Measurements from ENCODE around the gene ABCB6.
"Not testable (repeated sequence)": the region's sequence is repeated elsewhere in the genome, so short reads cannot be mapped to it uniquely, and the experiment has no call there.

ABCB6 gene

GRCh38 chr2:219218732-219219701 is at the start of gene ABCB6:
Gene ABCB6 (minus strand): TSS chr2:219218958. CDS start chr2:219218673, 285 bp downstream.
- DNase-seq = peak; percentile 83

- DNase-seq = no peak
Observed at GRCh38 chr2:219268294-219268693, 49.5 kb upstream of the ABCB6 start.

GRCh38 chr2:219266886-219267285 is 48.1 kb upstream of the ABCB6 start:
- no peak for DNase-seq

- no peak for DNase-seq
Observed at GRCh38 chr2:219266232-219266631, 47.5 kb upstream of the ABCB6 start.

- DNase-seq = no peak
Observed at GRCh38 chr2:219261024-219261855, 42.5 kb upstream of the ABCB6 start.

GRCh38 chr2:219258942-219259341 is 40.2 kb upstream of the ABCB6 start:
- DNase-seq = not testable (repeated sequence)

- no peak for DNase-seq
Observed at GRCh38 chr2:219254590-219255201, 35.9 kb upstream of the ABCB6 start.

GRCh38 chr2:219253753-219254589 is 35.2 kb upstream of the ABCB6 start, which contains the start of gene TUBA4A:
Gene TUBA4A (minus strand): TSS chr2:219253918. CDS start chr2:219253858, 60 bp downstream.
- peak; percentile 45 for DNase-seq

- no peak for DNase-seq
Observed at GRCh38 chr2:219252900-219253752, 34.4 kb upstream of the ABCB6 start, which contains the start of gene TUBA4B. Gene TUBA4B (plus strand): TSS chr2:219253243. CDS start chr2:219253408, 165 bp downstream.

GRCh38 chr2:219252570-219252899 is 33.8 kb upstream of the ABCB6 start:
- DNase-seq = no peak

- no peak for DNase-seq
Observed at GRCh38 chr2:219252084-219252483, 33.3 kb upstream of the ABCB6 start.

- no peak for DNase-seq
Observed at GRCh38 chr2:219251656-219252055, 32.9 kb upstream of the ABCB6 start.

- DNase-seq = no peak
Observed at GRCh38 chr2:219250049-219250781, 31.5 kb upstream of the ABCB6 start.

- no peak for DNase-seq
Observed at GRCh38 chr2:219249203-219249980, 30.6 kb upstream of the ABCB6 start.

- DNase-seq = no peak
Observed at GRCh38 chr2:219248845-219249202, 30.1 kb upstream of the ABCB6 start.

- no peak for DNase-seq
Observed at GRCh38 chr2:219247678-219248642, 29.2 kb upstream of the ABCB6 start.

- no peak for DNase-seq
Observed at GRCh38 chr2:219246559-219246958, 27.8 kb upstream of the ABCB6 start.

GRCh38 chr2:219245899-219246230 is 27.1 kb upstream of the ABCB6 start:
- DNase-seq = no peak
